ENCODE results near the gene COL4A1. TPM values are rescaled to one million over a fixed set of nuclear protein-coding genes. Genes with fewer than 3 reads are reported as not detected.

COL4A1 gene
- total RNA-seq, 1 experiment from 2014 or later, result 99.9 TPM

GRCh38 chr13:110237875-110238817, 68.8 kb downstream of the COL4A1 start:
- DNase-seq (ENCODE audit: low read depth), result no peak

- no peak for DNase-seq (ENCODE audit: low read depth)
These were observed 70.1 kb downstream of the COL4A1 start for GRCh38 chr13:110236831-110237261.

DNA sequence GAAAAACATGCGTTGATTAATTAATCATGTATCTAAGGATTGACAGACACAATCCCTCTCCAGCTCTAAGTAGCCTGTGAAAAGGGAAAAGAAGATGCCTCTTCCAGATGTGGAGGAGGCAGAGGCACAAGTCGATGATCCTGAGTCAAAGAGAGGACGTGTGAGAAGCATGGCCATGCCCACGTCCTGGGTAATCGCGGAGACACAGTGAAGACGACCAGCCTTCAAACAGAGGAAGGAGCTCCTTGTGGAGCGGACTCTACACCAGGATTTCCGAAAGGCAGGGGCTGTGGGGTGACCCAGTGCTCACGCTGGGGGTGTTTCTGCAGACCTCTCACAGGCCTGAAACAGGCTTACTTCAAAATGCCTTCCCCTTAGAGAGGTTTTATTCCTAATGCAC, 70.5 kb downstream of the COL4A1 start:
- DNase-seq (ENCODE audit: low read depth), result no peak

GRCh38 chr13:110234532-110234931, 72.4 kb downstream of the COL4A1 start:
- DNase-seq (ENCODE audit: low read depth), result no peak

- DNase-seq (ENCODE audit: low read depth), result no peak
These were observed 73.0 kb downstream of the COL4A1 start for GRCh38 chr13:110233951-110234280.

- DNase-seq (ENCODE audit: low read depth), result peak; percentile 64
These were observed 73.6 kb downstream of the COL4A1 start for GRCh38 chr13:110233181-110233950.

DNA sequence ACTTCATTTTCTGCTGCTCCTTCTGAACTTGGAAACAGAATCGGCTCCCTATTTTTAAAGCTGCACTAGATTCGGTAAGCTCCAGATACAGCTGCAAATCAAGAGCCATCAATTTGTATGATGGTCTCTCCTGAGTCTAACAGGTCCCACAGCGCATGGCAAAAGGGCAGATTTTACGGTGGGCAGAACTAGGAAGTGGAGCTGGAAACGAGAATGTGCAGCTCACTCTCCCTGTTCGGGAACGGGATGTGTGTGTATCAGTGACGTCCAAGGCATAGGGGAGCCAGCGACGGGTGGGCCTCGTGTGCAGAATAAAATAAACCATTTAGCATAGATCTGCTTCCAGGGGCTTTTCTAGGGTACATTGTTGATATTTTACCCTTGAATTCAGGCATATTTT, 74.2 kb downstream of the COL4A1 start:
- no peak for DNase-seq (ENCODE audit: low read depth)

DNA sequence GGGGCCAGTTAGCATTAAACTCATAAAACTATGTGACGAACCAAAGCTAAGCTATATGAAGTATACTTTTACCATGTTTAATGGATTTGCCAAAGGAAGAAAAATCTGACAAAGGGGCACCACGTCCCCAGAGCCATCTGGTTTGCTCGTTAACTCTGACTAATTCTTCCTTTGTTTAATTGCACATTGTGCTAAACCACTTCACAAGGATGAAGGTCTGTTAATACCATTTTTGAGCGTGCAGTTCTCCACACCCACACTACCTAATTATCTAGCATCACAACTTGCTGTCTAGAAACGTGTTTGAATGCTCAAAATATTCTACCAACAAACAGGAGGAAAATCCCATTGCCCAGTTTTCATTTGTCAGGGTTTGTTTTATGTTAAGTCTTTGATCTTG, 74.8 kb downstream of the COL4A1 start:
- DNase-seq (ENCODE audit: low read depth), result no peak

DNA sequence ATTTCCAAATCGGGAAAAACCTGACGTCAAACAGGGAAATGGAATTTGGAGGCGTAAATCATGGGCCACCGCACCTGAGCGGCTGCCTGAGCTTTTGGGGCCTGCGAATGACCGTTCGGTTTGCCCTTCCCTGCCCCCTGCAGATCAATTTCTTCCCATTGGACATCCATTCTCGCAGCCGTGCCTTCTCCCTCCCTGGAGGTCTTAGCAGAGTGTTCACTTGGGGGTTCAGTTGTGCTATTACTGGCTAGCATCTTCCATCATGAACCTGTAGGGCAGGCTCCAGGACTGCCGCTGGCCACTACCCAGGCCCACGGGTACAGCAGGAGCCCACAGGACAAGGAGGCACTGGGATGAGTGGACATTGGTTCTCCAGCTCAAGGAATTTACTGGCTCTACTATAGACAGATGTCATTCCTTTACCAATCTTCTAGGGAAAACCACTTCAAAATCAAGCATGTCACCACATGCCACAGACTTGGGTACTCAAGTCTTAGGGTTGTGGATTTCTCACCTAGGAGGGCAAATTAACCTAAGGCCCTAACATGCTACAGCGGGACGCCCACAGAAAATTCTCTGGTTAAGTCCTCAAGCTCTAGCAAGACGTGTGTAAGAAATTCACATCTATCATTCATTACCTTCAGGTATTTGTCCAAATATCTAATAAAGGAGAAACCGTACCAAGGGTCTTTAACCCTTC, 75.5 kb downstream of the COL4A1 start:
- no peak for DNase-seq (ENCODE audit: low read depth)

GRCh38 chr13:110230661-110231347, 76.2 kb downstream of the COL4A1 start:
- DNase-seq (ENCODE audit: low read depth), result no peak

- DNase-seq (ENCODE audit: low read depth), result no peak
These were observed 76.9 kb downstream of the COL4A1 start for GRCh38 chr13:110229905-110230563.

- DNase-seq (ENCODE audit: low read depth), result no peak
These were observed 77.7 kb downstream of the COL4A1 start for GRCh38 chr13:110228936-110229904.

DNA sequence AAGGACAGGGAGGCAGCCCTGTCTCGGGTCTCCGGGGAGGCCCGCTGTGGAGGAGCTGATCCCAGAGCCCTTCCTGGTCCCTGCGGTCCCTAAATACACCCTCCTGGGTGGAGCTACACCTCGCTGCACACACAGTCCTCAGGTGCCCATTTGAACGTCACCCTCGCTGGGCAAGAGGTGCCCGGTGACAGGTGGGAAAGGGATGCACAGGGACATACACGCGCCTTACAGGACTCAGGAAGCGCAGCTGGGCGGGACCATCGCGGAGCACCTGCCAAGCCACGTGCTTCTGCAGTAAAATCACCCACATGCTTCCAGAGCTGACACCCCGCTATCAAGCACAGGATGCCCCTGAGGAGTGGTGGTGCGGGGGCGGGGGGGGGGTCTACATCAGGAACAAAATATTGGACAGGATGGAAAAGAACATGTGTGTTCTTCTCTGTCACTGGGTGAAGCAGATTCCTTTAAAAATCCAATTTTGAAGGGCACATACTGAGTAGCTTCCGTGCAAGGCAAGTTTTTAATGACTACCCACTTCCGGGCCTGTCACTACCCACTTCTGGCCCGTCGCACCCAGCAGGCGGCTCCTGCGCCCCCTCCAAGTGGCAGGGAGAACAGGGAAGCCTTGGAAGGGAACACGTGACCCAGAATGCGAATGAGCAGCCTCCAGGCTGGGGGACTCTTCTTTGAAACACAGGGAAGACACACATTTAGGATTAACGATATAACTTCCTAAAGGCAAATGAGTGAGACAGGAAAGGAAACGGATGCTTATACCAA, 78.9 kb downstream of the COL4A1 start:
- no peak for DNase-seq (ENCODE audit: low read depth)

DNA sequence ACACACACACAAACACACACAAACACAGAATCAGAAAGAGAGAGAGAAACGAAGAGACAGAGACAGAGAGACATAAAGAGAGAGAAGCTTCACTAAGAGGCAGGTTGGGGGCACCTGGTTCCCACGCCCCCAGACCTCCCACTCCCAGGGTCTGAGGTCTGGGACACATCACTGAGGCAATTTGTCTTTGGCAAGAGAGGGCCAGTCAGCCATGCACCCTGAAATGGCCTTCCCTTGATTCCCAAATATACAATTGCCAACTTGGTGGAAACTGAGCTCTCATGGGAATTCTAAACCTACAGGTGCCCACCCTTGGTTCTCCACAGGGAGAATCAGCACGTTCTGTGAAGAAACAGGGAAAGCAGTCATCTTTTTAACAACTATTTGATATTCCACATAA, 79.5 kb downstream of the COL4A1 start:
- DNase-seq (ENCODE audit: low read depth), result no peak

DNA sequence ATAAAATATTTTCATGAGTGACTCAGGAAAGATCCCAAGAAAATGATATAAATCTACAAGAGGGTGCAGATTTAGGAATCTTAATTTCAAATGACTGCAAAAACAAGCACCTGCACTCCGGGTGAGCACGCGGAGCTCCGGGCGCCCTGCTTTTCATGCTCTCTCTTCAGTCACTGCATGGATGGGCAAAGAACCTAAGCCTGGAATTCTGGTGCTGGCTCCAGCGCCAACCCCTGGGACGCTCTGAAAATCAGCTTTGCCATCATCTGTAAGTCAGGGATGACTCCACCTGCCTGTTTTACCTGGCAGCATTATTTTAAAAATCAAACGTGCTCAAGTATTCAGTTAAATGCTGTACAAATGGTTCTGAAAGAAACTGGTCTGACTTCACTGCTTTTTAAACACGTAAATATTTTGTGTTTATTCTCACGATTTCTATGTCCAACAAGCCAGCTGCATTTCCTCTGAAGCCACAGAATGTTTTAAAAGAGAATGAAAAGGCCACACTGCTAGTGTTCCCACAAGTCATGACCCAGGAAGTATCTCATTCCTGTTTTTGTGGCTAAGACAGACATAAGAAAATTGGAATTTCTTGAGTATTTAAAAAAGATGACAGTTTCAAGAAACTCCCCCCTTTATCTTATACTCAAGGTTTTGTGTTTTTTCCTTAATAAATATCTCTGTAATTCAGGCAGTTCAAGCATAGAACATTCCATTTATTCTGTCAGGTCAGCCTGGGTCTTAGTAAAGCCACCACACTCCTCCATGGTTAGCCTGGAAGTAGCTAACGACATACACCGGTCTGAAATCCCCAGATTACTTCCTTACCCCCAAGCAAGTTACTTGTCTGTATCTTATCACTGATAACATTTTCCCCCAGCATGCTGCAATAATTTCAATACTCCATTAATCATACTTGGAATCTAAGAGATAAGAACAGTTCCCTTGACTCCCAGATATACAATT, 81.1 kb downstream of the COL4A1 start:
- DNase-seq (ENCODE audit: low read depth), result peak; percentile 29

- DNase-seq (ENCODE audit: low read depth), result no peak
These were observed 82.0 kb downstream of the COL4A1 start for GRCh38 chr13:110225003-110225402.

- no peak for DNase-seq (ENCODE audit: low read depth)
These were observed 82.4 kb downstream of the COL4A1 start for GRCh38 chr13:110224519-110224918.
